MM.1S (cell line): ENCODE measurements around the gene WNK1.

Source experiments
- EZH2 ChIP-seq: fragments of 300-600 bp; sonication (generic); optimal IDR thresholded peaks from 2 replicates; pipeline ENCODE3; 2017; ENCODE audit warnings: low read depth, mild to moderate bottlenecking, antibody characterized with exemption, low read length, mixed read lengths
- TF ChIP-seq, protein P1 (sequence below): fragments of 300-600 bp; sonication (generic); IDR thresholded peaks from 2 replicates; pipeline ENCODE4 v1.5.1; 2016; ENCODE audit warnings: antibody characterized with exemption, low read length, mixed read lengths

DNA sequence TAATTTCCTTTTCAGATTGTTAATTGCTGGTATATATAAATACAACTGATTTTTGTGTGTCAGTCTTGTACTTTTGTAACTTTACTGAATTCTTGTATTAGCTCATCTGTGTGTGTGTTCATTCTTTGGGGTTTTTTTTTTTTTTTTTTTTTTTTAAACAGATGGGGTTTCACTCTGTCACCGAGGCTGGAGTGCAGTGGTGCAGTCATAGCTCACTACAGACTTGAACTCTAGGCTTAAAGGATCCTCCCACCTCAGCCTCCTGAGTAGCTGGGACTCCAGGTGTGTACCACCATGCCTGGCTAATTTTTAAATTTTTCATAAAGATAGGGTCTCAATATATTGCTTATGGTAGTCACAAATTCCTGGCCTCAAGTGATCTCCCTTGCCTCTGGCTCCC, 68.0 kb downstream of the WNK1 start:
- TF ChIP-seq, protein P1, sequence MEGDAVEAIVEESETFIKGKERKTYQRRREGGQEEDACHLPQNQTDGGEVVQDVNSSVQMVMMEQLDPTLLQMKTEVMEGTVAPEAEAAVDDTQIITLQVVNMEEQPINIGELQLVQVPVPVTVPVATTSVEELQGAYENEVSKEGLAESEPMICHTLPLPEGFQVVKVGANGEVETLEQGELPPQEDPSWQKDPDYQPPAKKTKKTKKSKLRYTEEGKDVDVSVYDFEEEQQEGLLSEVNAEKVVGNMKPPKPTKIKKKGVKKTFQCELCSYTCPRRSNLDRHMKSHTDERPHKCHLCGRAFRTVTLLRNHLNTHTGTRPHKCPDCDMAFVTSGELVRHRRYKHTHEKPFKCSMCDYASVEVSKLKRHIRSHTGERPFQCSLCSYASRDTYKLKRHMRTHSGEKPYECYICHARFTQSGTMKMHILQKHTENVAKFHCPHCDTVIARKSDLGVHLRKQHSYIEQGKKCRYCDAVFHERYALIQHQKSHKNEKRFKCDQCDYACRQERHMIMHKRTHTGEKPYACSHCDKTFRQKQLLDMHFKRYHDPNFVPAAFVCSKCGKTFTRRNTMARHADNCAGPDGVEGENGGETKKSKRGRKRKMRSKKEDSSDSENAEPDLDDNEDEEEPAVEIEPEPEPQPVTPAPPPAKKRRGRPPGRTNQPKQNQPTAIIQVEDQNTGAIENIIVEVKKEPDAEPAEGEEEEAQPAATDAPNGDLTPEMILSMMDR, result no peak
- no peak for TF ChIP-seq EZH2
